Right renal pelvis (tissue), 4 donors: Measurements from ENCODE around the gene CPEB1. TPM values are rescaled to one million over a fixed set of nuclear protein-coding genes. Genes with fewer than 3 reads are reported as not detected.
A peak's percentile ranks its signal among the peaks of the same experiment; 100 is the strongest.

ENCODE experiments used
- DNase-seq, 4 donors: peaks; one replicate each; pipeline ENCODE4 v3.0.0-alpha.2; 2013; ENCODE audit warnings: low read depth in 4 of 4, low spot score in 3 of 4, missing footprints in 1 of 4
- polyA plus RNA-seq, 4 donors: library from polyadenylated mRNA; unstranded; fragments of 120-200 nt; gene quantifications; one replicate each; pipeline ENCODE4 v1.2.1, GENCODE V29; 2013; ENCODE audit not compliant: insufficient read length in 4 of 4

Gene CPEB1
- polyA plus RNA-seq, 4 donors = 1.9 to 2.9 (median 2.6) TPM

- no peak for DNase-seq
Observed at GRCh38 chr15:82599862-82600261, 47.3 kb downstream of the CPEB1 start.

GRCh38 chr15:82597815-82598214 is 49.3 kb downstream of the CPEB1 start:
- DNase-seq = no peak

- no peak for DNase-seq
Observed at GRCh38 chr15:82595766-82596165, 51.4 kb downstream of the CPEB1 start.

GRCh38 chr15:82595203-82595602 is 52.0 kb downstream of the CPEB1 start:
- DNase-seq = no peak

GRCh38 chr15:82587805-82588204 is 59.4 kb downstream of the CPEB1 start:
- no peak for DNase-seq

DNA sequence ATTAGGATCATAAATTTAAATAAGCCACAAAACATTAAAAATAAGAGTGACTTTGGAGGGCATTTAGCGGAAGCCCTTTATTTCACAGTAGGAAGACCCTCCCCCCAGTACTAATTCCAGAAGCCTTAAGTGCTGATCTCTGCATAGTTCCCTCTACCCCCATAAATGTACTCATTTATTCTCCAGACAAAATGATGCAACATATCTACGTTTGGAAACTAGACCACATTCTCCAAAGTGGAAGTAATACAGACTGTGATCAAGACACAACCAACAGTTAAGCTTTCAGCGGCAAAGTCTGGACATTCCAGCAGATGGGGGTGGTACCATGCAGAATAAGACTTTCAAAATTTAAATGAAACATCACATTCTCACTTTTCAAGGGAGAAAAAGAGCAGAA is 62.1 kb downstream of the CPEB1 start:
- DNase-seq = no peak

DNA sequence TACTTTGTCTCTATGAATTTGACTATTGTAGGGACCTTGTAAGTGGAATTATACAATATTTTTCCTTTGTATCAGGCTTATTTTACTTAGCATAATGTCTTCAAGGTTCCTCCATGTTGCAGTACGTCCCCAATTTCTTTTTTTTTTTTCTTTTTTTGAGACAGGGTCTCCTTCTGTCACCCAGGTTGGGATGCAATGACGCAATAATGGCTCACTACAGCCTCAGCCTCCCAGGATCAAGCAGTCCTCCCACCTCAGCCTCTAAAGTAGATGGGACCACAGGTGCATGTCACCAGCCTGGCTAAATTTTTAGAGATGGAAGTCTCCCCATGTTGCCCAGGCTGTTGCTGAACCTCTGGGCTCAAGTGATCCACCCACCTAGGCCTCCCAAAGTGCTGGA is 66.5 kb downstream of the CPEB1 start:
- no peak for DNase-seq

DNA sequence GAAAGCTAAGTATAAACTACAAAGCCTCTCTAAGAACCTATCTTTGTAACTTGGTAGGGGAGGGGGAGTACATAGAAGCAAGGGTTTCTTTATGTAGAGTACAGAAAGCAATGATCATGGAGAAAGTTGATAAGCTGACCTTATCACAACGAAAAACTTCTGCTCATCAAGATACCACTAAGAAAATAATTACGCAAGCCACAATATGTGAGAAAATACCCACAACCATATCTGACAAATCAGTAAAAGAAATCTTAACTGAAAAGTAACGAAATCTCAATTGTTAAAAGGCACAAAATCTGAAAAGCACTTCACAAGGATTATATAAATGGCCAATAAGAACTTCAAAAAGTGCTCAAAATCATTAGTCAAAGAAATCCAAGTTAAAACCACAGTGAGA is 71.8 kb downstream of the CPEB1 start:
- DNase-seq = no peak

GRCh38 chr15:82572986-82573385 is 74.2 kb downstream of the CPEB1 start:
- DNase-seq = no peak

- no peak for DNase-seq
Observed at GRCh38 chr15:82572311-82572710, 74.9 kb downstream of the CPEB1 start.

DNA sequence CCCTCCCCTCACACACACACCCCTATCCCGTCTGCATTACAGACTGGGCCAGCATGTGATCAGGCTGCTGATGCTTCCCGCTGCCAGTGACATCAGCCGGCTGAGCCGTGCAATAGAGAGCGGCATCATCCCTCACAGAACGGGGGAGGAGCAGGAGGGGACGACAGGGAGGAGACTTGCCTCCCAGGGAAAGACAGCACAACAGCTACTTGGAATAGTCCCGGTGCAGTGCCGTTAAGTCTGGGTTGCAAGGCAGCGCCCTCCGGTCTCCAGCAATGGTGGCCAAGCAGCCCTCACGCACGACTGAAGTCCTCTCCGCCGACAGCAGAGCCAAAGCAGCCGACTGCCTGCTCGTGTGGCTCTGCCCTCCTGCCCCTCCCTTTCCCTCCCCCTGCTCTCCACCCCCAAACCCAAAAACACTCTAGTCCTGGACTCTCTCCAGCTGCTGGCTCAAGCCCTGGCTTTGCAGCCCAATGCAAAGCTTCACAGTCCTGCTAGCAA is 75.4 kb downstream of the CPEB1 start:
- peak; percentile 38 to 46 (median 40) for DNase-seq

DNA sequence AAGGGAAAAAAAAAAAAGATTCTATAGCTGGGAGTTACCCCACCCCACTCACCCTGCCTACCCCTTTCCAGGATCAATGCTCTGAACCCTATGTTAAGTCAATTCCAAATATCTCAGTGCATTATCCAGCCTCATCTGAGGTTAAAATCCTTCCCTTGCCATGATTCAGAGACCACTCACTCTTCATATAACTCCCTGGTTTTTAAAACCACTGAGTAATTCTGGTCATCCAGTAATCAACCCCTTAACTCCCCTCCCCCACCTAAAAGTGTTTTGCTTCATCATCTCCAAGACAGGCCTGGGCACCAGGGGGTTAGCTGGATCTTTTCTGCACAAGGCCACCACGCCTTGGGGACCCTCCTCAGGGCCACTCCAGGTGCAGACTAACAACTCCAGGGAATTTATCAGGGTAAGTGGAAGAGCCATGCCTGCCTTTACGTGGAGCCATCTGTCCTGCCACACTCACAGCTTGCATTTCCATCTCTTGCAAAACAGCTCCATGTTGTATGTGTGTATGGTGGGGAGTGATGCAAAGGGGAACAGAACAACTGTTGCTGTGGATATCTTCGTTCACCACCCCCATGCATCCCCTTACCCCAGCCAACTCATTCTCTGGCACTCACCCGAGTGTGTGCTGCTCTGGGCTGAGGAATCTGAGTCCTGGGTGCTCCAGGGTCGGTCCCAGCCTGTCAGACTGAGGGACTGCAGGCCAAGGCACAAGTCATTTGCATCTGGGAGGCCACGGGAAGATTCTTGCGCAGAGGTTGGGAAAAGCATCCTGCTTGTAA is 76.2 kb downstream of the CPEB1 start:
- no peak for DNase-seq

DNA sequence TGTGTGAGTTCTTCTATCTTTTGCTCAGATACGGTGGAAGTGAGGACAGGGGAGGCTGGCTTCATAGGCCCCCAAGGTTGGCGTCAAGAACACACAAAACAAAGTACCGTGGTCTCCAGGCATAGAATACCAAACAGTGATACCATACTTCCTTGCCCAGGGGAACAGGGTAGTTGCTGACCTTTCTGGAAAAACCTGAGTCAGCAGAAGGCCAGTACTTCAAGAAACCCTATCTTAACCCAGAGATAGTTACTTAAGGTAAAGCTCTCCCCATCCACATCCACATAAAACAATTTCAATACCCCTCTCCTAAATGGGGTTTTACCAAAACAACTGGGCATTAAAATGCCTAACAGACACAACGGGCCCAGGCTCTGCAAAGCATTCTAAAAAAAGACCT is 77.3 kb downstream of the CPEB1 start:
- no peak for DNase-seq

- no peak for DNase-seq
Observed at GRCh38 chr15:82568986-82569385, 78.2 kb downstream of the CPEB1 start.

DNA sequence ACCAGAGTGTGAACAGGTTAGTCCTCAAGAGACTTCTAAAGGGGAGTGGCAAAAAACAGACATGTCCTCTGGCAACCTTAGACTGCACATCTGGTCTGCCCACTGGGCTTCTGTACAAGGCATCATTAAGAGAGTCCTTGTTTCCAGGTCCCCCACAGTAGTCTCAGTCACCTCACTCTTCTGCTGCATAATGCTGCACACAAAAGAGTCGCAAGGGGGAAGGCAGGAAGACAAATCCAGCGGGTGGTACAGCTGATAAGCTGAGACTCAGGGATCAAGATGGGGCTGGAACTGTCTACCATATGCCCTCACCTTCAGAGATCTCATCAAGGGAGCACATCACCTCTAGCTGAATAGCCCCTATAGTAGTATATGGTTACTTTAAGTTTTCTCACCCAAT is 79.5 kb downstream of the CPEB1 start:
- no peak for DNase-seq

DNA sequence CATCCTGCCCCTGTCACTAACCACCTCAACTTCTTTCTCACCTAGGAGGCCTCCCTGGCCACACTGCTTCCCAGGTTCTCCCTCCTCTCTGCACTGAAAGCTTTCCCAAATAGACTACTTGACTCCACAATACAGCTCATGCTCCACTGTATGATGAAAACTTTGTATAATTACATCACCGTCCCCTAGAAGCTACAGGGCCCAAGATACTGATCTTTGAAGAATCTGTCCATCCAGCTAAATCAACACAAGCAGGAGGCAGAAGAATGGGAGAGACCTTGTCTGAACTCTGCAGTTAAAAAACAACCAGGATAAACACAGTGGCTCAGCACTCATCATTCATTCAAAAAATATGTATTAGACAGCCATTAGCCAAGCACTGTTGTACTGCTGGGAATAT is 80.5 kb downstream of the CPEB1 start:
- DNase-seq = no peak

- DNase-seq = no peak
Observed at GRCh38 chr15:82558502-82558901, 88.7 kb downstream of the CPEB1 start.

DNA sequence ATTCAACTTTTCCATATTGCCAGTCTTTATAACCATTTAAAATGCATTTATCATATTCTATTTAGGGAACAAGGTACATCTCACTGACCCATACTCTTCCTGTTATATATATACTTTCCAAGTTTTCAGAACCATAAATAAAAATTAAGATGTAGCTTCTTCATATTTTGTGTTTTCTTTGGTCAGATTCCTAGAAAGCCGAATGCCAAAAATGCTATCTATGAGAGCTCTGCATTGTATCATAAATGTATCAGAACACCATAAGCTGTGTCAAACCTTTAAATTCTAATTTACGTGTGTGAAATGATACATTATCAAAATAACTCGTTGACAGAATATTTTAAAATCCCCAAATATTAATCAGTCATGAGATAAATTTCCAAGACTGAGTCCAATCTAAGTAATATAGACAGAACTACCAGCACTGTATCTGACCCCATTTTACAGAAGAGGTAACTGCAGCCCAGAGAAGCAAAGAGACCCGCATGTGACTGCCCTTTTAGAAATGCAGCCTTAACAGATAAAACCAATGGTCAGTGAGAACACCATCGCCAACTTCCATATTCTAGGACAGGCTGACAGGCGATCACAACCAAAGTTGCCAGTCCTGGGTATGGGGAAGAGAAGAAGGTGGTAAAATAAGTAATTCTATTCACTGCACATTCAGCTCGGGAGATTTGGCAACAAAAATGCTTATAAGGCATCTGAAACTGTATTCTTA is 90.7 kb downstream of the CPEB1 start:
- no peak for DNase-seq

- no peak for DNase-seq
Observed at GRCh38 chr15:82554849-82555248, 92.3 kb downstream of the CPEB1 start.

DNA sequence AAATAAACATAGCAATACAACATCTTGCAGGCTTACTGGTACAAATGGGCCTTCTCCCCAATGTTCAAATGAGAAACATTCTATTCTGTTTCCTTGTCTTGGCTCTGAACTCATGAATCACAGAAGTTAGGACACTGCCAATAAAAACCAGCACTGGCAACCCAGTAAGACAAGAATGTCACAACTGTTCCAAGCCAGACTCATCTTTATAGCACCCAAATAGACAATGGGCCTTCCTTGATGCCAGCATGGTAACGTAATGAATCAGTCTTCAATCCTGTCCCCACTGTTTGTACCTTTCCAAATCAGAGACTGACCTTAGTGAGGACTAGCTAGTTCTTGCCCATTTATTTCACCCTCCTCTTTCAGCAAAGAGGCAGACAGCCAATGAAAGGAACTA is 92.8 kb downstream of the CPEB1 start:
- no peak for DNase-seq

DNA sequence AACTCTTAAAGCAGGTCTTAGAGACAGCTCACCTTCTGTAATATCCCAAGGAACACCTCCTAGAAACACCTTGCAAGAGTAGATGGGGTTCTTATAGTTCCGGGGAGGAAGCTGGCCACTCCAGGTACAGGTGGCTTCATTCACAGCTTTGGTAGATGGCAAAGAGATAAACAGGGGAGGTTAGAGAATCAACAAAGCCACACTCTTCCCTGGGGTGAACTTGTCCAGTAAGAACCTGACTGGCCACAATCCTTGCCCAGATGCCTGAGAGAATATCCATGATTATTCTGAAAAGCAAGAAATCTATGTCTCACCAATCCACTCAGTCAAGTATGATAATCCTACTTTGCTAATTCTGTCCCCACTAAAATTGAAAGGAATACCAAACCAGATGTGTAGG is 93.3 kb downstream of the CPEB1 start:
- DNase-seq = no peak

DNA sequence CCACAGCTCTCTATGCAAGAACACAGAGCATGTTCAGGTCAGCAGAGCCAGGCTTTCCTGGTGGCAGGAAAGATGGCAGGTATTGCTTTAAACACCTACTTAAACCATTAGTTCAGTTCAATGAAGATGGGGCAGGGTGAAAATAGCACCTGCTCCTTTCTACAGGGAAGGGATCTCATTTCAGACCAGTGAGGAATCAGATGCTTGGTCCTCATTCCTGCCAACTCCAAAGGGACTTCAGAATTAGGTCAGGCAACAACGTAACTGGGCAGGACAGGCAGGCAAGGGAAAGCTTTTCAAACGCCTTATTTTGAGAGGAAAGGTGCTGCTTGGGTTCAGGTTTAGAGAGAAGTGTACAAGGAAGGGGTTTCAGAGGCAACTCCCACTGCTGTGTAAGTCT is 94.3 kb downstream of the CPEB1 start:
- DNase-seq = no peak
